HL-60 (cell line): ENCODE results near the gene SLC35F3.

Source experiments
- DNase-seq, 2 experiments: peaks; one replicate each; pipeline ENCODE4 v3.0.0-alpha.2; 2010 to 2020; ENCODE audit warnings: low read depth in 1 of 2, low spot score in 1 of 2
- H3K27ac ChIP-seq: fragments of 250-450 bp; sonication (Bioruptor Pico); replicated peaks from 2 replicates; pipeline ENCODE4 v1.5.1; 2020; ENCODE audit warnings: mild to moderate bottlenecking, moderate library complexity
- H3K27me3 ChIP-seq: fragments of 250-450 bp; sonication (Bioruptor Pico); 2 replicates; pipeline ENCODE4 v1.5.1; 2021; ENCODE audit warnings: mild to moderate bottlenecking, moderate library complexity; ENCODE audit not compliant: insufficient read depth, poor library complexity, severe bottlenecking
- H3K4me3 ChIP-seq: replicated peaks from 2 replicates; pipeline ENCODE4 v1.5.1; 2011; ENCODE audit warnings: mild to moderate bottlenecking, control low read depth, low read length; ENCODE audit not compliant: insufficient read depth
- GABPA ChIP-seq: IDR thresholded peaks from 2 replicates; pipeline ENCODE4 v1.6.1; 2012; ENCODE audit warnings: low read depth
- POLR2AphosphoS5 ChIP-seq: IDR thresholded peaks from 2 replicates; pipeline ENCODE4 v1.6.1; 2012; ENCODE audit warnings: low read depth
- SPI1 ChIP-seq: IDR thresholded peaks from 2 replicates; pipeline ENCODE4 v1.6.1; 2012; ENCODE audit warnings: low read depth, mild to moderate bottlenecking, borderline replicate concordance
- TF ChIP-seq, protein P1 (sequence below): IDR thresholded peaks from one replicate; pipeline ENCODE4 v1.5.1; 2011; ENCODE audit warnings: low read length, control low read depth, inconsistent platforms; ENCODE audit not compliant: insufficient read depth
- TF ChIP-seq, protein P2 (sequence below): IDR thresholded peaks from 2 replicates; pipeline ENCODE4 v1.6.1; 2012; ENCODE audit warnings: low read depth; ENCODE audit not compliant: insufficient replicate concordance

SLC35F3 gene

DNA sequence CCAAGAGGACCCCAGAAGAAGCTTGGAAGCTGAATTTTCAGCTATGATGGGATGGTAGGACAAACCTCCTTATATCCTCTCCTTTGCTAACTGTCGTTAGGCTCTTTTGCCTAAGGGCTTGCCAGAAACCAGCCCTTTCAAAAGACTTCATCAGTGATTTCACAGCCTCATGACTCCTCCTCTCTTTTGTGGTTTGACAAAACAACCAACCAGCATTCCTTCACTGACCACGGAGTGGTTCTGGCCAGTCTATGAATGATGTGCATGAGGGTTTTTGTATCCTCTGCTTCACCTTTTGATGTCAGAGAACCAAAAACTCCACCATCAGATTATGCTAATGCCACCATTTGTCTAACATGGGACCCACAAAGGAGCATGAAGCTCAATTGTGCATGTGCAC is 351.9 kb downstream of the SLC35F3 start:
- Histone ChIP-seq H3K27me3 (peaks cover 2% of the 10 kb centered on the region), H3K4me3 (no peak overlapping the region), H3K27ac (no peak overlapping the region)
- no peak for TF ChIP-seq POLR2AphosphoS5
- TF ChIP-seq GABPA = no peak
- TF ChIP-seq, protein P1, sequence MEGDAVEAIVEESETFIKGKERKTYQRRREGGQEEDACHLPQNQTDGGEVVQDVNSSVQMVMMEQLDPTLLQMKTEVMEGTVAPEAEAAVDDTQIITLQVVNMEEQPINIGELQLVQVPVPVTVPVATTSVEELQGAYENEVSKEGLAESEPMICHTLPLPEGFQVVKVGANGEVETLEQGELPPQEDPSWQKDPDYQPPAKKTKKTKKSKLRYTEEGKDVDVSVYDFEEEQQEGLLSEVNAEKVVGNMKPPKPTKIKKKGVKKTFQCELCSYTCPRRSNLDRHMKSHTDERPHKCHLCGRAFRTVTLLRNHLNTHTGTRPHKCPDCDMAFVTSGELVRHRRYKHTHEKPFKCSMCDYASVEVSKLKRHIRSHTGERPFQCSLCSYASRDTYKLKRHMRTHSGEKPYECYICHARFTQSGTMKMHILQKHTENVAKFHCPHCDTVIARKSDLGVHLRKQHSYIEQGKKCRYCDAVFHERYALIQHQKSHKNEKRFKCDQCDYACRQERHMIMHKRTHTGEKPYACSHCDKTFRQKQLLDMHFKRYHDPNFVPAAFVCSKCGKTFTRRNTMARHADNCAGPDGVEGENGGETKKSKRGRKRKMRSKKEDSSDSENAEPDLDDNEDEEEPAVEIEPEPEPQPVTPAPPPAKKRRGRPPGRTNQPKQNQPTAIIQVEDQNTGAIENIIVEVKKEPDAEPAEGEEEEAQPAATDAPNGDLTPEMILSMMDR = no peak
- TF ChIP-seq SPI1 = no peak
- TF ChIP-seq, protein P2, sequence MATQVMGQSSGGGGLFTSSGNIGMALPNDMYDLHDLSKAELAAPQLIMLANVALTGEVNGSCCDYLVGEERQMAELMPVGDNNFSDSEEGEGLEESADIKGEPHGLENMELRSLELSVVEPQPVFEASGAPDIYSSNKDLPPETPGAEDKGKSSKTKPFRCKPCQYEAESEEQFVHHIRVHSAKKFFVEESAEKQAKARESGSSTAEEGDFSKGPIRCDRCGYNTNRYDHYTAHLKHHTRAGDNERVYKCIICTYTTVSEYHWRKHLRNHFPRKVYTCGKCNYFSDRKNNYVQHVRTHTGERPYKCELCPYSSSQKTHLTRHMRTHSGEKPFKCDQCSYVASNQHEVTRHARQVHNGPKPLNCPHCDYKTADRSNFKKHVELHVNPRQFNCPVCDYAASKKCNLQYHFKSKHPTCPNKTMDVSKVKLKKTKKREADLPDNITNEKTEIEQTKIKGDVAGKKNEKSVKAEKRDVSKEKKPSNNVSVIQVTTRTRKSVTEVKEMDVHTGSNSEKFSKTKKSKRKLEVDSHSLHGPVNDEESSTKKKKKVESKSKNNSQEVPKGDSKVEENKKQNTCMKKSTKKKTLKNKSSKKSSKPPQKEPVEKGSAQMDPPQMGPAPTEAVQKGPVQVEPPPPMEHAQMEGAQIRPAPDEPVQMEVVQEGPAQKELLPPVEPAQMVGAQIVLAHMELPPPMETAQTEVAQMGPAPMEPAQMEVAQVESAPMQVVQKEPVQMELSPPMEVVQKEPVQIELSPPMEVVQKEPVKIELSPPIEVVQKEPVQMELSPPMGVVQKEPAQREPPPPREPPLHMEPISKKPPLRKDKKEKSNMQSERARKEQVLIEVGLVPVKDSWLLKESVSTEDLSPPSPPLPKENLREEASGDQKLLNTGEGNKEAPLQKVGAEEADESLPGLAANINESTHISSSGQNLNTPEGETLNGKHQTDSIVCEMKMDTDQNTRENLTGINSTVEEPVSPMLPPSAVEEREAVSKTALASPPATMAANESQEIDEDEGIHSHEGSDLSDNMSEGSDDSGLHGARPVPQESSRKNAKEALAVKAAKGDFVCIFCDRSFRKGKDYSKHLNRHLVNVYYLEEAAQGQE = no peak
- no peak for DNase-seq

DNA sequence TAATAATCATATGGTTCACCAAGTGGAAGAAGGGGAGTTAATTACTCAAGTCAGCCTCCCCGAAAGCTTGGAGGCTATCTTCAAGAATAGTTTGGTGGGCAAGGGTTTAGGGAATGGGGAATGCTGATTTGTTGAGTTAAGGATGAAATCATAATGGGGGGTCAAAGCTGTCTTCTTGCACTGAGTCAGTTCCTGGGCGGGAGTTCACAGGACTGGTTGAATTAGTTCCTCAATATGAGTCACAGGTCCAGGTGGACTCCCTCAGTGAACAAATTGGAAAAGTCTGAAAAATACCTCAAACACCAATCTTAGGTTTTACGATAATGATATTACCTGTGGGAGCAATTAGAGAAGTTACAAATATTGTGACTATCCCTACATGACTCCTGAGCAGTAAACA is 353.6 kb downstream of the SLC35F3 start:
- TF ChIP-seq, protein P1 = no peak
- no peak for TF ChIP-seq POLR2AphosphoS5
- peaks cover 2% of the 10 kb centered on the region for H3K27me3 ChIP-seq
- H3K27ac ChIP-seq = no peak overlapping the region
- no peak overlapping the region for H3K4me3 ChIP-seq
- DNase-seq = no peak

DNA sequence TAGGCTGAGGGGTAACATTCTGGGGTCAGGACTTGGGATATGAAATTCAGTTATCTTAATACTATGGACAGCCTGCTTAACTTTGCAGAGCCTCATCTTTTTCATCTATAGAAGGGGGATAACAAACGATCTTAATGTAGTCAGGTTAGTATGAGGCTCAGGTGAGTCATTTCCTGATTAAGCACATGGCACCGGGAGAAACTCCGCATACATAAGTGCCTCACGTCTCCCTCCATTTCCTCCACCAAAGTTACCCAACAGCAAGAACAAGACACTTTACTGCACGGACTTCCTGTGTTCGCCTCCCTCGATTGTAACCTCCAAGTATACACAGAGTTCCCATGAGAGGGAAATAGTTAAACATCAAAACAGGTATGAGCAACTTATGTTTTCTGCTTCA is 356.1 kb downstream of the SLC35F3 start:
- peak; percentile 14 to 41 for DNase-seq
- H3K4me3 ChIP-seq = no peak overlapping the region
- TF ChIP-seq POLR2AphosphoS5 (no peak), GABPA (no peak), SPI1 (no peak)
- TF ChIP-seq, protein P1 = no peak
- TF ChIP-seq, protein P2 = no peak
- H3K27me3 ChIP-seq = peaks cover 2% of the 10 kb centered on the region
- H3K27ac ChIP-seq = no peak overlapping the region

DNA sequence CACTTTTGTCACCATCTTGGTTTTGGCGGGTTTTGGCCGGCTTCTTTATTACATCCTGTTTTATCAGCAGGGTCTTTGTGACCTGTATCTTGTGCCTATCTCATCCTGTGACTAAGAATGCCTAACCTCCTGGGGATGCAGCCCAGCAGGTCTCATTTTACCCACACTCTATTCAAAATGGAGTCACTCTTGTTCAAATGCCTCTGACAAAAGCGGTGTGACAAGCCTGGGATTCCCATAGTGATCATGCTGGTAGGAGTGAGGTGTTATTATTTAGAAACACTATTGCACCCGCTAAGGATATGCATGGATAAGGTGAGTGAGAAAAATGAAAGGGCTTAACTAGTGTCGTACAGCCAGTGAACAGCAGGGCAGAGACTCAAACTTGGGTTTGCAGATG is 357.1 kb downstream of the SLC35F3 start:
- Histone ChIP-seq H3K27ac (no peak overlapping the region), H3K4me3 (no peak overlapping the region), H3K27me3 (peaks cover 2% of the 10 kb centered on the region)
- no peak for DNase-seq
- TF ChIP-seq, protein P2 = no peak
- TF ChIP-seq, protein P1 = no peak
- TF ChIP-seq GABPA = no peak
- TF ChIP-seq POLR2AphosphoS5 = no peak
- no peak for TF ChIP-seq SPI1
